Sigmoid colon (tissue), 4 donors: ENCODE results near the gene GPD1L.

Source experiments
- CTCF ChIP-seq, 4 experiments: fragments of 450-650 bp in 3 of 4; fragments of 200-600 bp in 1 of 4; IDR thresholded peaks; one replicate each; pipeline ENCODE4 v1.5.1; 2016 to 2019; ENCODE audit warnings: antibody characterized with exemption in 4 of 4, mild to moderate bottlenecking in 3 of 4, moderate library complexity in 2 of 4
- EP300 ChIP-seq, 4 donors: sonication (generic); formaldehyde crosslinking; IDR thresholded peaks; one replicate each; pipeline ENCODE4 v1.6.1; 2017; ENCODE audit warnings: antibody characterized with exemption in 4 of 4
- POLR2A ChIP-seq, 2 donors: fragments of 450-650 bp; IDR thresholded peaks; one replicate each; pipeline ENCODE4 v1.6.1; 2016; ENCODE audit warnings: antibody characterized with exemption in 2 of 2, mild to moderate bottlenecking in 2 of 2, moderate library complexity in 2 of 2
- POLR2AphosphoS5 ChIP-seq, 4 donors: sonication (generic); formaldehyde crosslinking; IDR thresholded peaks; one replicate each; pipeline ENCODE4 v1.6.1; 2017; ENCODE audit warnings: antibody characterized with exemption in 4 of 4

DNA sequence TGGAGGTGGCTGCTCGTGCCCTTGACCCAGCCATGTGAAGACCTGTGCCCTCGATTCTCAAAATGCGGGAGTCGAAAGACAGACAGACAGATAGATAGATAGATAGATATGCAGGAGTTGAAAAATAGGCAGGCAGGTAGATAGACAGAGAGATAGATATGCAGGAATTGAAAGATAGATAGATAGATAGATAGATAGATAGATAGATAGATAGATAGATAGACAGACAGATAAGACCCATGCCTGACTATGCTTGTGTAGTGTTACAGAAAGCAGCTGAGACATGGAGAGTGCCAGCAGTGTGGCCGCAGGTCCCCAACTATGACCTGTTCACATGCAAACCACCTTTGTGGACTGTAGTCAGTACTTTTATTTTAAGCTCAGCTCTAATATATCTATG is 17.2 kb downstream of the GPD1L start:
- TF ChIP-seq CTCF (IDR thresholded peaks at IDR 0.05) = no peak
- no peak for TF ChIP-seq POLR2AphosphoS5 (IDR thresholded peaks at IDR 0.05)
- TF ChIP-seq POLR2A (IDR thresholded peaks at IDR 0.05) = no peak
- TF ChIP-seq EP300 (IDR thresholded peaks at IDR 0.05) = no peak
